ENCODE measurements around the gene KRT12. TPM values are rescaled to one million over a fixed set of nuclear protein-coding genes. Genes with fewer than 3 reads are reported as not detected.

The KRT12 gene
- total and polyA plus RNA-seq, 2 of the 4 experiments (the other 2 are of a cell fraction), result not detected

GRCh38 chr17:40815381-40815780 lies 51.6 kb downstream of the KRT12 start:
- no peak overlapping the region for H4K91ac ChIP-seq (ENCODE audit: insufficient read depth, low read depth, low read length)
- H4K8ac ChIP-seq (ENCODE audit: low read depth in 2 of 2, low read length in 2 of 2), result no peak overlapping the region
- peak overlapping the region; percentile 31; the same call in 1 of the 2 replicates for H2AK5ac ChIP-seq (ENCODE audit: low read depth, low read length)
- H2BK120ac ChIP-seq (ENCODE audit: low read depth, low read length), result no peak overlapping the region
- intact Hi-C loops (cut with micrococcal nuclease), result no loop called here
- no peak overlapping the region for H3K4me3 ChIP-seq (ENCODE audit: insufficient read depth, low read depth, low read length)
- DNase-seq, result no peak
- CTCF ChIA-PET, result no interaction called here
- WGBS, 2 experiments (ENCODE audit: extremely low coverage in 2 of 2, insufficient read length in 1 of 2), result no CpG with 5 or more reads among the region's 1 CpG
- no peak overlapping the region for H3K23ac ChIP-seq (ENCODE audit: low read depth, low read length)
- H3K18ac ChIP-seq (ENCODE audit: low read depth, low read length), result no peak overlapping the region
- H3K56ac ChIP-seq (ENCODE audit: extremely low read depth, insufficient read depth, low read length), result no peak overlapping the region
- H3K4me2 ChIP-seq (ENCODE audit: low read depth, low read length), result no peak overlapping the region
- POLR2A ChIA-PET (ENCODE audit: unreplicated experiment), result no interaction called here
- no peak overlapping the region for H2AFZ ChIP-seq (replicated peaks; ENCODE audit: low read length, poor library complexity)
- no peak for TF ChIP-seq CEBPB (IDR thresholded peaks at IDR 0.05; ENCODE audit: low read depth, low read length)
- no peak for TF ChIP-seq RAD21 (IDR thresholded peaks at IDR 0.05; ENCODE audit: low read length)
- no peak for TF ChIP-seq RCOR1 (IDR thresholded peaks at IDR 0.05; ENCODE audit: insufficient replicate concordance, low read length)
- no peak for TF ChIP-seq BHLHE40 (IDR thresholded peaks at IDR 0.05; ENCODE audit: low read depth, low read length)
- TF ChIP-seq ELK1 (IDR thresholded peaks at IDR 0.05; ENCODE audit: borderline replicate concordance, low read depth, low read length), result no peak
- TF ChIP-seq FOS (IDR thresholded peaks at IDR 0.05; ENCODE audit: low read depth, low read length), result no peak
- TF ChIP-seq USF2 (IDR thresholded peaks at IDR 0.05; ENCODE audit: low read depth, low read length), result no peak
- no peak for TF ChIP-seq MAFK (IDR thresholded peaks at IDR 0.05; ENCODE audit: low read depth, low read length)
- no peak for TF ChIP-seq POLR2A (IDR thresholded peaks at IDR 0.05; ENCODE audit: low read depth, low read length)
- no peak for TF ChIP-seq CTCF (conservative IDR thresholded peaks at IDR 0.05; ENCODE audit: low read depth, low read length)
- no peak for TF ChIP-seq NFE2L2 (IDR thresholded peaks at IDR 0.05; ENCODE audit: low read depth, low read length)
- TF ChIP-seq CHD1 (IDR thresholded peaks at IDR 0.05; ENCODE audit: low read depth, low read length), result no peak
- no peak for TF ChIP-seq MXI1 (IDR thresholded peaks at IDR 0.05; ENCODE audit: borderline replicate concordance, low read depth, low read length)
- TF ChIP-seq RFX5 (IDR thresholded peaks at IDR 0.05; ENCODE audit: low read depth, low read length), result no peak
- no peaks in the 10 kb centered on the region for H4K20me1 ChIP-seq (ENCODE audit: insufficient read depth, low read length)
- no TSS peak for BruUV-seq (replicated peaks)
- no peak overlapping the region for H2BK15ac ChIP-seq (ENCODE audit: low read depth, low read length)
- no peak overlapping the region for H2AK9ac ChIP-seq (replicated peaks; ENCODE audit: low read depth, low read length, poor library complexity)
- no peak overlapping the region for H2BK20ac ChIP-seq (ENCODE audit: low read depth, low read length)
- peaks cover 25 to 26% of the 10 kb centered on the region in 2 experiments for H3K79me1 ChIP-seq (ENCODE audit: low read depth in 1 of 2, low read length in 2 of 2)
- H3K27ac ChIP-seq (ENCODE audit: insufficient read depth, low read length), result no peak overlapping the region
- H4K5ac ChIP-seq (ENCODE audit: low read depth, low read length), result no peak overlapping the region
- no peaks in the 10 kb centered on the region; the same call in 1 of the 2 replicates for H3K9me1 ChIP-seq (ENCODE audit: insufficient read depth, low read length)
- no peaks in the 10 kb centered on the region for H3K27me3 ChIP-seq (ENCODE audit: control insufficient read depth, insufficient read depth, low read length)
- H3K9ac ChIP-seq (ENCODE audit: low read depth, low read length), result no peak overlapping the region
- H3K14ac ChIP-seq (replicated peaks; ENCODE audit: low read depth, low read length), result no peak overlapping the region
- H3K4me1 ChIP-seq (ENCODE audit: control insufficient read depth, insufficient read depth, low read length), result peaks cover 1% of the 10 kb centered on the region; the same call in 1 of the 2 replicates
- H3K9me3 ChIP-seq (ENCODE audit: control insufficient read depth, insufficient read depth, low read length), result no peaks in the 10 kb centered on the region
- no peak for ATAC-seq (ENCODE audit: low read depth)
- peaks cover 9% of the 10 kb centered on the region for H3K36me3 ChIP-seq (ENCODE audit: control insufficient read depth, insufficient read depth, low read length)
- no peak overlapping the region for H2BK5ac ChIP-seq (ENCODE audit: low read depth, low read length, poor library complexity, severe bottlenecking)
- dilution Hi-C loops (cut with HindIII; ENCODE audit: low sequenced_read_pairs, unreplicated experiment), result no loop called here
- in situ Hi-C loops (cut with MboI; ENCODE audit: low sequenced_read_pairs), result no loop called here
- no peak overlapping the region for H3K4ac ChIP-seq (ENCODE audit: low read depth, low read length)

Measured in IMR-90 (cell line).